ENCODE results near the gene TFF2.

- TF ChIP-seq REST (IDR thresholded peaks at IDR 0.05; ENCODE audit: low read depth), result no peak
- TF ChIP-seq EP300 (IDR thresholded peaks at IDR 0.05; ENCODE audit: borderline replicate concordance), result no peak
- no peak for TF ChIP-seq YY1 (IDR thresholded peaks at IDR 0.05; ENCODE audit: low read depth)
- no peak for TF ChIP-seq CEBPB (IDR thresholded peaks at IDR 0.05)
- no peak for TF ChIP-seq RAD21 (IDR thresholded peaks at IDR 0.05; ENCODE audit: low read depth)
- TF ChIP-seq, protein P1, sequence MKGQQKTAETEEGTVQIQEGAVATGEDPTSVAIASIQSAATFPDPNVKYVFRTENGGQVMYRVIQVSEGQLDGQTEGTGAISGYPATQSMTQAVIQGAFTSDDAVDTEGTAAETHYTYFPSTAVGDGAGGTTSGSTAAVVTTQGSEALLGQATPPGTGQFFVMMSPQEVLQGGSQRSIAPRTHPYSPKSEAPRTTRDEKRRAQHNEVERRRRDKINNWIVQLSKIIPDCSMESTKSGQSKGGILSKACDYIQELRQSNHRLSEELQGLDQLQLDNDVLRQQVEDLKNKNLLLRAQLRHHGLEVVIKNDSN (IDR thresholded peaks at IDR 0.05), result no peak
- no peak for TF ChIP-seq TAF1 (IDR thresholded peaks at IDR 0.05; ENCODE audit: low read depth)
- TF ChIP-seq CREB1 (IDR thresholded peaks at IDR 0.05; ENCODE audit: low read depth), result no peak
- TF ChIP-seq EGR1 (IDR thresholded peaks at IDR 0.05), result no peak
Measured at GRCh38 chr21:42352441-42353095, 1.8 kb upstream of the TFF2 start.

Measured in Ishikawa (cell line).